Endothelial cell of umbilical vein (primary cell): ENCODE measurements around the gene CD82.

Source experiments
- CTCF ChIP-seq, 2 donors: IDR thresholded peaks; 1 replicate in 1 of 2; 2 replicates in 1 of 2; pipeline ENCODE4 v1.5.1; 2011; ENCODE audit warnings: low read length in 2 of 2, mild to moderate bottlenecking in 2 of 2, moderate library complexity in 2 of 2, control low read depth in 1 of 2, inconsistent platforms in 1 of 2, low read depth in 1 of 2; ENCODE audit not compliant: insufficient read depth in 1 of 2; ENCODE audit errors: extremely low read depth in 1 of 2
- EZH2 ChIP-seq: IDR thresholded peaks from 2 replicates; pipeline ENCODE4 v1.6.1; 2012; ENCODE audit warnings: borderline replicate concordance, low read depth, mild to moderate bottlenecking, moderate library complexity, low read length, inconsistent platforms; ENCODE audit not compliant: severe bottlenecking
- JUN ChIP-seq: IDR thresholded peaks from 2 replicates; pipeline ENCODE4 v1.6.1; 2011; ENCODE audit warnings: borderline replicate concordance, low read depth; ENCODE audit not compliant: insufficient read length, insufficient read depth
- MAX ChIP-seq: IDR thresholded peaks from 2 replicates; pipeline ENCODE4 v1.6.1; 2011; ENCODE audit not compliant: insufficient read depth, insufficient read length
- POLR2A ChIP-seq: IDR thresholded peaks from 2 replicates; pipeline ENCODE4 v1.6.1; 2012; ENCODE audit warnings: low read depth, mild to moderate bottlenecking, control low read depth, low read length
- POLR2AphosphoS5 ChIP-seq: IDR thresholded peaks from 2 replicates; pipeline ENCODE4 v1.6.1; 2012; ENCODE audit warnings: low read depth, mild to moderate bottlenecking, control low read depth, low read length, moderate library complexity; ENCODE audit not compliant: insufficient read depth

GRCh38 chr11:44661311-44661717 lies 95.9 kb downstream of the CD82 start:
- TF ChIP-seq CTCF (IDR thresholded peaks at IDR 0.05; ENCODE audit: extremely low read depth in 1 of 2, insufficient read depth in 1 of 2, low read depth in 1 of 2, low read length in 2 of 2) (no peak), POLR2AphosphoS5 (no peak), POLR2A (no peak), MAX (no peak), JUN (no peak), EZH2 (no peak)
